Activated CD4-positive, alpha-beta T cell treated with anti-CD3 and anti-CD28 coated beads, Interleukin-2, amount 10 ng/mL, durations not matched to agents 24 days and 14 days (primary cell): ENCODE measurements around the gene SDC4. TPM values are rescaled to one million over a fixed set of nuclear protein-coding genes. Genes with fewer than 3 reads are reported as not detected.

Experiments used
- DNase-seq: peaks from one replicate; pipeline ENCODE4 v3.0.0; 2022
- H3K27ac Mint-ChIP-seq: one replicate; pipeline ENCODE4 v1.8.0; 2022; ENCODE audit warnings: mild to moderate bottlenecking, mixed read lengths
- H3K27me3 Mint-ChIP-seq: one replicate; pipeline ENCODE4 v1.8.0; 2022; ENCODE audit warnings: mixed read lengths
- H3K36me3 Mint-ChIP-seq: one replicate; pipeline ENCODE4 v1.8.0; 2022; ENCODE audit warnings: low read depth, mild to moderate bottlenecking, mixed read lengths
- H3K4me1 Mint-ChIP-seq: one replicate; pipeline ENCODE4 v1.8.0; 2021; ENCODE audit warnings: mixed read lengths
- H3K4me3 Mint-ChIP-seq: one replicate; pipeline ENCODE4 v1.8.0; 2022; ENCODE audit warnings: mild to moderate bottlenecking, moderate library complexity, mixed read lengths
- H3K9me3 Mint-ChIP-seq: one replicate; pipeline ENCODE4 v1.8.0; 2021; ENCODE audit warnings: mixed read lengths
- intact Hi-C: fragments of 100-400 bp; cut with micrococcal nuclease; formaldehyde crosslinking; loops from one replicate; pipeline ENCODE4 v1.15.1; 2023
- total RNA-seq: library from RNA; stranded (reverse); gene quantifications from 2 replicates; pipeline ENCODE4 v1.2.3, GENCODE V29; 2022

The SDC4 gene
- total RNA-seq, 1 donor from 2014 or later, result 177 TPM

GRCh38 chr20:45343532-45344167 is 4.6 kb downstream of the SDC4 start:
- peak overlapping the region; percentile 19 for H3K4me3 Mint-ChIP-seq
- peak; percentile 57 for DNase-seq
- H3K27me3 Mint-ChIP-seq, result no peaks in the 10 kb centered on the region
- no peak overlapping the region for H3K27ac Mint-ChIP-seq
- peaks cover 61% of the 10 kb centered on the region for H3K36me3 Mint-ChIP-seq
- no peaks in the 10 kb centered on the region for H3K9me3 Mint-ChIP-seq
- intact Hi-C loops, result no loop called here
- peaks cover 68% of the 10 kb centered on the region for H3K4me1 Mint-ChIP-seq

DNA sequence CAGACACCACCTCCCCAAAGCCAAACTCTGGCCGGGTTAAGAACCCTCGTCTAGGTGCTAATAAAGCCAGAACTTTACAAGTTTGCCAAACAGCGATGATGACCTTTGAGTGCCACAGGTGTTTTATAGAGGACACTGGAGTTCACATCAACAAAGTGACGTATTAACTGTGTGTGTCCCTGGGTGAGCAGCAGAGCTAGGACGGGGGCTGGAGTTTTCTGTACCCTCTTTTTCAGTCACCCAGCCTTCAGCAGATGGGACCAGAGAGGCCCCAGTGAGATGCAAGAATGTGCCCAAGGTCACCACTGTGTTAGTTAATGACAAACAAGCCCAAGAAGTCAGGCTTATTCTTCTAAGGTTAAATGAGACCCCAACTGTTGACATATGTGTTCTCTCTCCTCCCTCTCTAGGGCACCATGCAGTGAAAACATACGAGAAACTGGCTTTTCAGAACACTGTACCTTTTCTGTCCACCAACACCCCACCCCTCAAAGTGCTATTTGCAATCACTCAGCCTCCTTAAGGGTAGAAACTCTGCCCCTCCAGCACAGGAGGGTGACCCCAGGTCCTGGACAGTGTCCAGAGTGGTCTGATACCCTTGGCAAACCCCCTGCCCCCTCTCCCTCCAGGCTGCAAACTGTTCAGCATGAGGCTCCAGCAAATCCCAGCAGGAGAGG is 5.2 kb downstream of the SDC4 start:
- Mint-ChIP-seq H3K27me3 (no peaks in the 10 kb centered on the region), H3K4me3 (peak overlapping the region; percentile 34), H3K9me3 (no peaks in the 10 kb centered on the region), H3K27ac (peak overlapping the region; percentile 29), H3K4me1 (peaks cover 65% of the 10 kb centered on the region), H3K36me3 (peaks cover 62% of the 10 kb centered on the region)
- intact Hi-C loops, result no loop called here
- DNase-seq, result no peak

GRCh38 chr20:45341939-45342854 is 6.0 kb downstream of the SDC4 start:
- peak overlapping the region; percentile 29 for H3K27ac Mint-ChIP-seq
- intact Hi-C loops, result no loop called here
- no peak for DNase-seq
- H3K27me3 Mint-ChIP-seq, result no peaks in the 10 kb centered on the region
- H3K36me3 Mint-ChIP-seq, result peaks cover 62% of the 10 kb centered on the region
- no peaks in the 10 kb centered on the region for H3K9me3 Mint-ChIP-seq
- H3K4me3 Mint-ChIP-seq, result no peak overlapping the region
- H3K4me1 Mint-ChIP-seq, result peaks cover 63% of the 10 kb centered on the region

GRCh38 chr20:45341579-45341938 is 6.7 kb downstream of the SDC4 start:
- intact Hi-C loops, result no loop called here
- no peaks in the 10 kb centered on the region for H3K27me3 Mint-ChIP-seq
- H3K4me3 Mint-ChIP-seq, result no peak overlapping the region
- peaks cover 62% of the 10 kb centered on the region for H3K36me3 Mint-ChIP-seq
- DNase-seq, result no peak
- peak overlapping the region; percentile 29 for H3K27ac Mint-ChIP-seq
- no peaks in the 10 kb centered on the region for H3K9me3 Mint-ChIP-seq
- H3K4me1 Mint-ChIP-seq, result peaks cover 60% of the 10 kb centered on the region

DNA sequence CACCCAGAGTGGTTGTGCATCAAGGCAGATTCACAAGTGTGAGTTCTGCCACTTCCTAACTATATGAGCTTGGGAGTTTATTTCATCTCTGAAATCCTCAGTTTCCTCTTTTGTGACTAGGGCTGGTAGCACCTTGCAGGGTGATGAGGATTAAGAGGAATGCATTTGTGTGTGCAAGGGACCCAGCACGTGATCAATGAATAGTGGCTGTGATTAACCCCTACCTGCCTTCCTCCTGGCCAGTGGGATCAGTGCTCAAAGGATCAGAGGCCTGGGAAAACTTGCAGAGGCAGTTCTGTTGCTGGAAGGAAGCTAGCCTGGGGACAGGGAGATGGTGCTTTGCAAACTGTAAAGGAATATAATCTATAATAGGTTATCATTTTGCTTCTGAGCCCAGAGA is 7.3 kb downstream of the SDC4 start:
- Mint-ChIP-seq H3K9me3 (no peaks in the 10 kb centered on the region), H3K4me3 (no peak overlapping the region), H3K4me1 (peaks cover 54% of the 10 kb centered on the region), H3K27me3 (no peaks in the 10 kb centered on the region), H3K27ac (no peak overlapping the region), H3K36me3 (peaks cover 63% of the 10 kb centered on the region)
- DNase-seq, result no peak
- intact Hi-C loops, result no loop called here

GRCh38 chr20:45340236-45340847 is 7.9 kb downstream of the SDC4 start:
- H3K36me3 Mint-ChIP-seq, result peaks cover 64% of the 10 kb centered on the region
- intact Hi-C loops, result no loop called here
- H3K27me3 Mint-ChIP-seq, result no peaks in the 10 kb centered on the region
- no peaks in the 10 kb centered on the region for H3K9me3 Mint-ChIP-seq
- H3K27ac Mint-ChIP-seq, result peak overlapping the region; percentile 56
- DNase-seq, result no peak
- H3K4me3 Mint-ChIP-seq, result no peak overlapping the region
- peaks cover 52% of the 10 kb centered on the region for H3K4me1 Mint-ChIP-seq

DNA sequence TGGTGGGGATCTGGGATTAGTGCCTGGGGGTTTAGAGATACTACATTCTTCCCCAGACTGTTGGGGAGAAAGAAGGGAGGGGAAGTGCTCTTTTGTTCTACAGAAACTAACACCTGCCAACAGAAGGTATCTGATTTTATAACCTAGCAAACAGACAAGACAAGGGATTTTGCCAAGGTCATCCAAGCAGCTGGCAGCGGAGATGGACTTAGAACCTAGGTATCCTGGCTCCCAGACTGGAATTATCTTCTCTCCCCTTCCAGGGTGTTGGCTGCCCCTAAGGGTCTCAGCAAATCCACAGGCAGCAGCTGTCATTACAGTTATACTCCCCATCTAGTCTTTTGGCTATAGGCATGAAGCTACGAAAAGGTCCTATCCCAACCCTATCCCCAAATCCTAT is 8.4 kb downstream of the SDC4 start:
- Mint-ChIP-seq H3K4me3 (no peak overlapping the region), H3K36me3 (peaks cover 64% of the 10 kb centered on the region), H3K9me3 (no peaks in the 10 kb centered on the region), H3K27ac (peak overlapping the region; percentile 8), H3K27me3 (no peaks in the 10 kb centered on the region), H3K4me1 (peaks cover 47% of the 10 kb centered on the region)
- intact Hi-C loops, result no loop called here
- no peak for DNase-seq

- no peak overlapping the region for H3K4me3 Mint-ChIP-seq
- H3K27me3 Mint-ChIP-seq, result no peaks in the 10 kb centered on the region
- H3K9me3 Mint-ChIP-seq, result no peaks in the 10 kb centered on the region
- H3K27ac Mint-ChIP-seq, result no peak overlapping the region
- no peak for DNase-seq
- intact Hi-C loops, result no loop called here
- peaks cover 62% of the 10 kb centered on the region for H3K36me3 Mint-ChIP-seq
- peaks cover 40% of the 10 kb centered on the region for H3K4me1 Mint-ChIP-seq
Measured at GRCh38 chr20:45339084-45339483, 9.1 kb downstream of the SDC4 start.

GRCh38 chr20:45338121-45339030 is 9.8 kb downstream of the SDC4 start:
- intact Hi-C loops, result no loop called here
- Mint-ChIP-seq H3K27ac (no peak overlapping the region), H3K36me3 (peaks cover 59% of the 10 kb centered on the region), H3K27me3 (no peaks in the 10 kb centered on the region), H3K4me3 (no peak overlapping the region), H3K4me1 (peaks cover 34% of the 10 kb centered on the region), H3K9me3 (no peaks in the 10 kb centered on the region)
- no peak for DNase-seq

DNA sequence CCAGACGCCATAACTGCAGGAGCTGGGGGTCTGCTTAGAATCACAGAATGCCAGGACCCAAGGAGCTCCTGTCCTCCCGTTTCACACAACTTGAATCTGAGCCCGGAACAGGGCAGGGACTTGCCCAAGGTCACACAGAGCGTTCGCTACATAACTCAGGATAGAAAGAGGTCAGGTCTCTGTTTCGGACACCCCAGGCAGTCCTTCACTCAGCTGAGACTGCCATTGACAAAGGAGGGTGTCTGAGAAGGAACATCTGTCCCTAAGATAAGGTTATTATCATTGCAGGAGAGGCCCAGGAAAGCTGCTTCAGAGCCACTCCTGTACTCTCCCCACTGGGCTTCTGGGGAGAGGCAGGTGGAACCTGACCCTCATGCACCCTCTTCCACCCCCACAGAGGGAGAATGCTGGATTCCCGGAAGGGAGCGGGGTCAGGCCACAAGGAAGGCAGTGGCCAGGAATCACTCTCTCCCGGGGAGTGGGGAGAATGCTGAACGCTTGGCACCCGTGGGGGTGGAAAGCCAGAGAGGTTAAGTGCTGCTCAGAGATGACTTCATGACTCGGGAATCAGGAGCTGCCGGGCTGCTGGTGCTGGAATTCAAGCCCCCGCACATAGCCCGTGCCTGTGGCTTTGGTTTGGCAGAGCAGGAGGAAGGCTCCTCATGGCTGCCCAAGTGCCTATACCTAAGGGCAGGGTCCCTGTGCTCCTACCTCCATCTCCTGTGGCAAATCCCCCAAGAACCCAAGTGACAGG is 10.7 kb downstream of the SDC4 start:
- Mint-ChIP-seq H3K4me1 (peaks cover 29% of the 10 kb centered on the region), H3K27me3 (no peaks in the 10 kb centered on the region), H3K36me3 (peaks cover 65% of the 10 kb centered on the region), H3K27ac (peak overlapping the region; percentile 53), H3K9me3 (no peaks in the 10 kb centered on the region), H3K4me3 (no peak overlapping the region)
- DNase-seq, result no peak
- intact Hi-C loops, result no loop called here

DNA sequence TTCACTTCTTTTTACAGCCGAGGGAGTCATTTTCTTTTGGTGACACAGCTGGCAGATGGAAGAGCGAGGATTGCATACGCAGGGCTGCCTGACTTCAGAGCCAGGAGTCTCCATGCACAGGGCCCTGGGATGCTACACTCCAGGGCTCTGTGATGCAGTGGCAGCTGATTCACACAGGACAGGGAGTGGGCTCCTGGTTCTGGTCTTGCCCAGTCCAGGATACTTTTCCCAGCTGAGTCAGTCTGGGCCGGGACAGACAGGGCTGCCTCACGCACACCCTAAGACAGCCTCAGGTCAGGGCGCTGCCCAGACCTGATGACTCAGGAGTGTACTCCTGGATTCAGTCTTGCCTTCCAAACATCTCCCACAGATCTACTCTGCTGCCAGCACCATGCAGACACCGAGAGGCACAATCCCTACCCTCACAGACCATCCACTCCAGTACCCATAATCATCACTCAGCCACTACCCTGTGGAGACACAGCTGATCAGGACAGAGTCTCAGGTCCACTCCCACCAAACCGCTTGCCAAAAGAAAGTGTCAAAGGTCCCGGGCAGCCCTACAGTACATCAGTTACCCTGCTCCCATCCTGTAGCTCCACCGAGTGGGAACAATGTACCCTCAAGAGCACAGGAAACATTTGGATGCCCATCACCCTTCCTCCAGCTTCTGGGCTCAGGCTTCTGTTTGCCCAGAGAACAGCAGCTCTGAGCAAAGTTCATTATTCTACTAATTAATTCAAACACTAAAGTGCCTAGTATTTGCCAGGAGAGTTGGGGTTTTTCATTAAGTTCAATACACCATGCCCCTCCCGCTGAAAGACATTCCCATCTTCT is 11.5 kb downstream of the SDC4 start:
- H3K27me3 Mint-ChIP-seq, result no peaks in the 10 kb centered on the region
- H3K36me3 Mint-ChIP-seq, result peaks cover 63% of the 10 kb centered on the region
- no peaks in the 10 kb centered on the region for H3K9me3 Mint-ChIP-seq
- peaks cover 24% of the 10 kb centered on the region for H3K4me1 Mint-ChIP-seq
- intact Hi-C loops, result no loop called here
- no peak for DNase-seq
- H3K27ac Mint-ChIP-seq, result peak overlapping the region; percentile 53
- no peak overlapping the region for H3K4me3 Mint-ChIP-seq

GRCh38 chr20:45330476-45330875 is 17.7 kb downstream of the SDC4 start:
- Mint-ChIP-seq H3K27me3 (no peaks in the 10 kb centered on the region), H3K36me3 (peaks cover 62% of the 10 kb centered on the region), H3K4me1 (peaks cover 5% of the 10 kb centered on the region), H3K4me3 (no peak overlapping the region), H3K9me3 (no peaks in the 10 kb centered on the region), H3K27ac (peak overlapping the region; percentile 37)
- DNase-seq, result no peak
- intact Hi-C loops, result no loop called here
